Measurements from ENCODE around the gene UBE2F. TPM values are rescaled to one million over a fixed set of nuclear protein-coding genes. Genes with fewer than 3 reads are reported as not detected.

Gene UBE2F
- total RNA-seq, 1 experiment from 2014 or later: 103 TPM

GRCh38 chr2:238042090-238042489 lies 75.3 kb downstream of the UBE2F start:
- CTCF ChIA-PET: interaction anchor here (0.6 kb wide), 1 partner anchor 146 kb away, joined by 3 read pairs; no protein-coding TSS in a partner anchor

GRCh38 chr2:238042849-238043584 lies 76.2 kb downstream of the UBE2F start:
- no peaks in the 10 kb centered on the region for H3K9me2 ChIP-seq (ENCODE audit: insufficient read depth)
- TF ChIP-seq EZH2 (IDR thresholded peaks at IDR 0.05; ENCODE audit: low read depth): no peak
- TF ChIP-seq CTCF (conservative IDR thresholded peaks at IDR 0.05): no peak
- H3K4me2 ChIP-seq: no peak overlapping the region
- ChIA-PET POLR2A (ENCODE audit: unreplicated experiment) (no interaction called here), CTCF (no interaction called here)
- no peaks in the 10 kb centered on the region for H4K20me1 ChIP-seq (ENCODE audit: insufficient read depth)
- no peaks in the 10 kb centered on the region for H3K9me3 ChIP-seq (ENCODE audit: insufficient read depth, low read depth)
- H3K27ac ChIP-seq: no peak overlapping the region
- H3K79me2 ChIP-seq (ENCODE audit: low read depth): no peaks in the 10 kb centered on the region
- H3K36me3 ChIP-seq (ENCODE audit: low read depth): peaks cover 12% of the 10 kb centered on the region
- DNase-seq: no peak
- no peaks in the 10 kb centered on the region for H3K4me1 ChIP-seq (replicated peaks; ENCODE audit: insufficient read depth)
- BruUV-seq (replicated peaks): no TSS peak
- H3K27me3 ChIP-seq (ENCODE audit: insufficient read depth, low read depth): no peaks in the 10 kb centered on the region
- no peak overlapping the region for H3K4me3 ChIP-seq
- intact Hi-C loops (cut with micrococcal nuclease; ENCODE audit: unreplicated experiment): no loop called here
- peaks cover 12% of the 10 kb centered on the region; the same call in 1 of the 2 replicates for H3F3A ChIP-seq (ENCODE audit: insufficient read depth, low read depth)
- H2AFZ ChIP-seq: no peak overlapping the region

More at GRCh38 chr2:238042090-238042489, 75.3 kb downstream of the UBE2F start:
- BruUV-seq (replicated peaks): no TSS peak
- Histone ChIP-seq H4K20me1 (ENCODE audit: insufficient read depth) (no peaks in the 10 kb centered on the region), H3K27me3 (ENCODE audit: insufficient read depth, low read depth) (no peaks in the 10 kb centered on the region), H3K4me2 (no peak overlapping the region), H3K9me3 (ENCODE audit: insufficient read depth, low read depth) (no peaks in the 10 kb centered on the region), H3K4me1 (replicated peaks; ENCODE audit: insufficient read depth) (no peaks in the 10 kb centered on the region), H2AFZ (no peak overlapping the region), H3K9me2 (ENCODE audit: insufficient read depth) (no peaks in the 10 kb centered on the region), H3K36me3 (ENCODE audit: low read depth) (peaks cover 15% of the 10 kb centered on the region), H3K4me3 (no peak overlapping the region), H3K79me2 (ENCODE audit: low read depth) (no peaks in the 10 kb centered on the region), H3F3A (ENCODE audit: insufficient read depth, low read depth) (peaks cover 4% of the 10 kb centered on the region; the same call in 1 of the 2 replicates), H3K27ac (no peak overlapping the region)
- TF ChIP-seq CTCF (conservative IDR thresholded peaks at IDR 0.05) (no peak), EZH2 (IDR thresholded peaks at IDR 0.05; ENCODE audit: low read depth) (no peak)
- intact Hi-C loops (cut with micrococcal nuclease; ENCODE audit: unreplicated experiment): no loop called here
- no peak for DNase-seq
- POLR2A ChIA-PET (ENCODE audit: unreplicated experiment): no interaction called here

GRCh38 chr2:238043851-238044250 lies 77.0 kb downstream of the UBE2F start:
- Histone ChIP-seq H3K9me3 (ENCODE audit: insufficient read depth, low read depth) (no peaks in the 10 kb centered on the region), H3K4me3 (no peak overlapping the region), H3K27ac (no peak overlapping the region), H3K79me2 (ENCODE audit: low read depth) (no peaks in the 10 kb centered on the region), H3K4me1 (replicated peaks; ENCODE audit: insufficient read depth) (no peaks in the 10 kb centered on the region), H3K4me2 (no peak overlapping the region), H2AFZ (no peak overlapping the region), H4K20me1 (ENCODE audit: insufficient read depth) (no peaks in the 10 kb centered on the region), H3F3A (ENCODE audit: insufficient read depth, low read depth) (peaks cover 12% of the 10 kb centered on the region; the same call in 1 of the 2 replicates), H3K9me2 (ENCODE audit: insufficient read depth) (no peaks in the 10 kb centered on the region), H3K36me3 (ENCODE audit: low read depth) (peaks cover 12% of the 10 kb centered on the region), H3K27me3 (ENCODE audit: insufficient read depth, low read depth) (no peaks in the 10 kb centered on the region)
- TF ChIP-seq EZH2 (IDR thresholded peaks at IDR 0.05; ENCODE audit: low read depth): no peak
- TF ChIP-seq CTCF (conservative IDR thresholded peaks at IDR 0.05): no peak
- POLR2A ChIA-PET (ENCODE audit: unreplicated experiment): no interaction called here
- BruUV-seq (replicated peaks): no TSS peak
- CTCF ChIA-PET: no interaction called here
- intact Hi-C loops (cut with micrococcal nuclease; ENCODE audit: unreplicated experiment): no loop called here
- DNase-seq: no peak
